ENCODE data around the gene CILP.
A peak's percentile ranks its signal among the peaks of the same experiment; 100 is the strongest.
"Not testable (repeated sequence)": the region's sequence is repeated elsewhere in the genome, so short reads cannot be mapped to it uniquely, and the experiment has no call there.

The CILP gene

GRCh38 chr15:65184868-65185717 lies 26.2 kb downstream of the CILP start, which contains the start of gene CLPX:
TSS of gene CLPX (minus strand) at chr15:65185342. CDS start at chr15:65185153, 189 bp downstream.
- no peaks in the 10 kb centered on the region for H3K9me3 ChIP-seq (ENCODE audit: insufficient read depth, low read length)
- H3K36me3 ChIP-seq (replicated peaks; ENCODE audit: low read depth, low read length): peaks cover 7% of the 10 kb centered on the region
- TF ChIP-seq EZH2phosphoT487 (IDR thresholded peaks at IDR 0.05; ENCODE audit: low read depth): no peak
- TF ChIP-seq, protein P1, sequence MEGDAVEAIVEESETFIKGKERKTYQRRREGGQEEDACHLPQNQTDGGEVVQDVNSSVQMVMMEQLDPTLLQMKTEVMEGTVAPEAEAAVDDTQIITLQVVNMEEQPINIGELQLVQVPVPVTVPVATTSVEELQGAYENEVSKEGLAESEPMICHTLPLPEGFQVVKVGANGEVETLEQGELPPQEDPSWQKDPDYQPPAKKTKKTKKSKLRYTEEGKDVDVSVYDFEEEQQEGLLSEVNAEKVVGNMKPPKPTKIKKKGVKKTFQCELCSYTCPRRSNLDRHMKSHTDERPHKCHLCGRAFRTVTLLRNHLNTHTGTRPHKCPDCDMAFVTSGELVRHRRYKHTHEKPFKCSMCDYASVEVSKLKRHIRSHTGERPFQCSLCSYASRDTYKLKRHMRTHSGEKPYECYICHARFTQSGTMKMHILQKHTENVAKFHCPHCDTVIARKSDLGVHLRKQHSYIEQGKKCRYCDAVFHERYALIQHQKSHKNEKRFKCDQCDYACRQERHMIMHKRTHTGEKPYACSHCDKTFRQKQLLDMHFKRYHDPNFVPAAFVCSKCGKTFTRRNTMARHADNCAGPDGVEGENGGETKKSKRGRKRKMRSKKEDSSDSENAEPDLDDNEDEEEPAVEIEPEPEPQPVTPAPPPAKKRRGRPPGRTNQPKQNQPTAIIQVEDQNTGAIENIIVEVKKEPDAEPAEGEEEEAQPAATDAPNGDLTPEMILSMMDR (IDR thresholded peaks at IDR 0.05; ENCODE audit: low read depth, low read length): no peak
- H3K27ac ChIP-seq (ENCODE audit: low read length): peak within 1 kb of the TSS; percentile 70
- peak within 1 kb of the TSS; percentile 73 for H3K4me2 ChIP-seq (ENCODE audit: low read length)
- H3K27me3 ChIP-seq (ENCODE audit: low read depth, low read length): no peaks in the 10 kb centered on the region
- H3K4me1 ChIP-seq (ENCODE audit: low read length): peaks cover 20% of the 10 kb centered on the region
- peak within 1 kb of the TSS; percentile 72 for H2AFZ ChIP-seq (ENCODE audit: low read depth, low read length)
- peaks cover 50% of the 10 kb centered on the region for H3K79me2 ChIP-seq (ENCODE audit: low read length)
- H3K4me3 ChIP-seq (ENCODE audit: low read length): peak within 1 kb of the TSS; percentile 89
- H3K9ac ChIP-seq (ENCODE audit: low read length): peak within 1 kb of the TSS; percentile 94
- peaks cover 19% of the 10 kb centered on the region for H4K20me1 ChIP-seq (ENCODE audit: insufficient read depth, low read length)

DNA sequence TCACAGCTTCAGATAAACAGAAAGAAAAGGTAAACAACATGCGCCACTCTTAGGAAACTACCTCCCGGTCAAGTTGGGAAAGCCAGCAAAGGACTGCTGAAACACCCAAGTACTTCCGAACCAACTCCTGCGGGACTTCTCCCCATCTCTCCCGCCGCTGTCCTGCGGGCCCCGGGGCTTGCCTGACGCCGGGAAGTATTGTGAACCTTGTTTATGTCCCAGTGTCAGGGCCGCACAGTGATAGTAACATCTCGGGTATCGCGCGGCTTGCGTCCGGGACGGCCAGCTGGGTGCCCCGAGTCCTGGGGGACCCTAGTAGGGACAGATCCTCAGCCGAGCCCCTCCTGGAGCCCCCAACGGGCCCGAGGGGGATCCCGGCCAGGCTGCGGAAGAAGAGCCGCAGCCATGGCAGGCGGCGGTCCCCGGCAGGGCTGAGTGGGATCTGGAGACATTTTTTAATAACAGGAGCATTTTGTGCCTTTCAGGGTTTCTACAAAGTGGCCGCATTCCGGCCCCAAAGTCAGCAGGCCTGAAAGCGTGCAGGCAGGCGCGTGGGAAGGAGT lies 26.9 kb downstream of the CILP start:
- Histone ChIP-seq H3K4me3 (ENCODE audit: low read length) (peak overlapping the region; percentile 89), H4K20me1 (ENCODE audit: insufficient read depth, low read length) (peaks cover 27% of the 10 kb centered on the region), H3K79me2 (ENCODE audit: low read length) (peaks cover 57% of the 10 kb centered on the region), H3K9ac (ENCODE audit: low read length) (peak overlapping the region; percentile 94), H3K9me3 (ENCODE audit: insufficient read depth, low read length) (no peaks in the 10 kb centered on the region), H3K4me2 (ENCODE audit: low read length) (peak overlapping the region; percentile 66), H3K27me3 (ENCODE audit: low read depth, low read length) (no peaks in the 10 kb centered on the region), H2AFZ (ENCODE audit: low read depth, low read length) (peak overlapping the region; percentile 48; the same call in 1 of the 2 replicates), H3K4me1 (ENCODE audit: low read length) (peaks cover 20% of the 10 kb centered on the region), H3K27ac (ENCODE audit: low read length) (peak overlapping the region; percentile 70), H3K36me3 (replicated peaks; ENCODE audit: low read depth, low read length) (peaks cover 14% of the 10 kb centered on the region)
- TF ChIP-seq, protein P1 (IDR thresholded peaks at IDR 0.05; ENCODE audit: low read depth, low read length): no peak
- TF ChIP-seq EZH2phosphoT487 (IDR thresholded peaks at IDR 0.05; ENCODE audit: low read depth): no peak

DNA sequence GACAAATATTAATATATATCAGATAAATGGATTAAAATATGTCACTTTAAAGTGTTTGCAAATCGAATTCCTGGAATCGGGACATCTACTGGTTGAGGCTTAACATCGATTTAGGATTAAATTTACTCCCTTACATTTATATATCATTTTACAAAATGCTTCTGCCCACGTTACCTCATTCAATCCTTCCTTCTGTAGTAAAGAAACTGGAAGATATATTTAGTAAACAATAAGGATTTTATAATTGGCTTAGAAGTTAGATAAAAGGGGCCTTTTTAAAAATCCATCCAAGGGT lies 27.5 kb downstream of the CILP start:
- H3K79me2 ChIP-seq (ENCODE audit: low read length): peaks cover 60% of the 10 kb centered on the region
- no peak overlapping the region for H2AFZ ChIP-seq (ENCODE audit: low read depth, low read length)

GRCh38 chr15:65182538-65182937 lies 28.7 kb downstream of the CILP start:
- H3K4me1 ChIP-seq (ENCODE audit: low read length): peaks cover 20% of the 10 kb centered on the region
- H3K79me2 ChIP-seq (ENCODE audit: low read length): peaks cover 60% of the 10 kb centered on the region
- peak overlapping the region; percentile 66 for H3K4me2 ChIP-seq (ENCODE audit: low read length)
- TF ChIP-seq EZH2phosphoT487 (IDR thresholded peaks at IDR 0.05; ENCODE audit: low read depth): no peak
- TF ChIP-seq, protein P1 (IDR thresholded peaks at IDR 0.05; ENCODE audit: low read depth, low read length): no peak
- peak overlapping the region; percentile 70 for H3K27ac ChIP-seq (ENCODE audit: low read length)
- H2AFZ ChIP-seq (ENCODE audit: low read depth, low read length): no peak overlapping the region
- no peaks in the 10 kb centered on the region for H3K9me3 ChIP-seq (ENCODE audit: insufficient read depth, low read length)
- H4K20me1 ChIP-seq (ENCODE audit: insufficient read depth, low read length): peaks cover 29% of the 10 kb centered on the region
- peak overlapping the region; percentile 7 for H3K9ac ChIP-seq (ENCODE audit: low read length)
- no peaks in the 10 kb centered on the region for H3K27me3 ChIP-seq (ENCODE audit: low read depth, low read length)
- H3K36me3 ChIP-seq (replicated peaks; ENCODE audit: low read depth, low read length): peaks cover 24% of the 10 kb centered on the region
- H3K4me3 ChIP-seq (ENCODE audit: low read length): peak overlapping the region; percentile 89

More for the DNA sequence above, 27.5 kb downstream of the CILP start:
- Histone ChIP-seq H3K9ac (ENCODE audit: low read length) (peak overlapping the region; percentile 94), H3K4me2 (ENCODE audit: low read length) (peak overlapping the region; percentile 66), H3K27me3 (ENCODE audit: low read depth, low read length) (no peaks in the 10 kb centered on the region), H3K9me3 (ENCODE audit: insufficient read depth, low read length) (no peaks in the 10 kb centered on the region), H3K27ac (ENCODE audit: low read length) (peak overlapping the region; percentile 70), H3K4me1 (ENCODE audit: low read length) (peaks cover 20% of the 10 kb centered on the region), H4K20me1 (ENCODE audit: insufficient read depth, low read length) (peaks cover 29% of the 10 kb centered on the region), H3K4me3 (ENCODE audit: low read length) (peak overlapping the region; percentile 89), H3K36me3 (replicated peaks; ENCODE audit: low read depth, low read length) (peaks cover 17% of the 10 kb centered on the region)
- TF ChIP-seq, protein P1 (IDR thresholded peaks at IDR 0.05; ENCODE audit: low read depth, low read length): no peak

- H3K4me2 ChIP-seq (ENCODE audit: low read length): not testable (repeated sequence)
- H3K79me2 ChIP-seq (ENCODE audit: low read length): peaks cover 60% of the 10 kb centered on the region
These were observed 29.5 kb downstream of the CILP start for GRCh38 chr15:65181582-65182353.

More at GRCh38 chr15:65181582-65182353, 29.5 kb downstream of the CILP start:
- peaks cover 29% of the 10 kb centered on the region for H4K20me1 ChIP-seq (ENCODE audit: insufficient read depth, low read length)
- H3K9me3 ChIP-seq (ENCODE audit: insufficient read depth, low read length); H3K4me3 ChIP-seq (ENCODE audit: low read length); H2AFZ ChIP-seq (ENCODE audit: low read depth, low read length); H3K27me3 ChIP-seq (ENCODE audit: low read depth, low read length); H3K9ac ChIP-seq (ENCODE audit: low read length); H3K27ac ChIP-seq (ENCODE audit: low read length): not testable (repeated sequence)
- H3K4me1 ChIP-seq (ENCODE audit: low read length): peaks cover 20% of the 10 kb centered on the region
- H3K36me3 ChIP-seq (replicated peaks; ENCODE audit: low read depth, low read length): peaks cover 29% of the 10 kb centered on the region

Measured in OCI-LY3 (cell line).